NCI-H146 treated with DMSO at 0.1 percent for 48 hours (cell line): ENCODE results near the gene C1orf232.

Source experiments
- DNase-seq: peaks from one replicate; lab custom pipeline; 2025; ENCODE audit not compliant: unreplicated experiment; lab: John Stamatoyannopoulos, UW

C1orf232 gene

DNA sequence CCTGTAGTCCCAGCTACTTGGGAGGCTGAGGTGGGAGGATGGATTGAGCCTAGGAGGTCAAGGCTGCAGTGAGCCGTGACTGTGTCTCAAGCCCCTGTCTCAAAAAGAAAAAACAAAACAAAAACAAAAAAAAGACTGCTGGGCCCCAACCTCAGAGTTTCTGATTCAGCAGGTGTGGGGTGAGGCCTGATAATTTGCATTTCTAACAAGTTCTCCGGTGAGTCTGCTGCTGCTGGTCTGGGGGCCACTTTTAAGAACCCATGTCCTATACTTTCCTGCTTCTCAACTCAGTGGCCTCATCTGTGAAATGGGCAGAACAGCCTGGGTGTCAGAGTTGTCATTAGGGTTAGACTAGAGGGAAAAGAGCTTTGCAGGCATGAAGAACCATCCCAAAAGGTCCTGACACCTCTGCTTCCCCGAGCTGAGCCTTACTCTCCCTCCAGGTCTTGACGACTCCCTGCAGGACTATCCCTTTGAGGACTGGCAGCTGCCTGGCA, 11.3 kb upstream of the C1orf232 start:
- DNase-seq, result no peak

DNA sequence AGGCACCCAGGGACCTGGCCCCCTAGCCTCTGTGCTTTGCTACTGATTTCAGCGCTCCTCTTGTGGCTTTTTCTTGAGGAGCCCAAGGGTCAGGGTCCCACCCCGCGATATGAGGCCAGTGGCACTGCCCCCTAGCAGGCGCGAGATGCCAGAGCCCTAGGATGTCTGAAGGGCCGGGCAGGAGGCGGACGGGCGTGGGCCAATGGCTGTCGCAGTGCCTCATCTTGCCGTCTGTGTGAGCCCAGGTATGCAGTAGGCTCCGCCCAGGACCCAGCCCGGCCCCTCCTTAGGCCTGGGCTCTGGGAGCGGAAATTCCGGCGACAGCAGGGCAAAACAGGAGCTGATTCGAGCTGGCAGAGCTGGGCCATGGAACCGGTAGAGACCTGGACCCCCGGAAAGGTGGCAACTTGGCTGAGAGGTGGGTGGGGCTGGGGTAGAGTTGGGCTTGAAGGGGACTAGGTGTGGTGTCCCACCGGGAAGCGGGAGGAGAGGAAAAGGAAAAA, 8.5 kb upstream of the C1orf232 start, which contains the start of gene CNKSR1:
Gene CNKSR1, plus strand, starts transcription at position 310 of the 503 bp plus-strand sequence. Its CDS starts 57 bp downstream, at position 367.
- peak; percentile 38 for DNase-seq

GRCh38 chr1:26175346-26175745, 6.6 kb upstream of the C1orf232 start:
- no peak for DNase-seq

DNA sequence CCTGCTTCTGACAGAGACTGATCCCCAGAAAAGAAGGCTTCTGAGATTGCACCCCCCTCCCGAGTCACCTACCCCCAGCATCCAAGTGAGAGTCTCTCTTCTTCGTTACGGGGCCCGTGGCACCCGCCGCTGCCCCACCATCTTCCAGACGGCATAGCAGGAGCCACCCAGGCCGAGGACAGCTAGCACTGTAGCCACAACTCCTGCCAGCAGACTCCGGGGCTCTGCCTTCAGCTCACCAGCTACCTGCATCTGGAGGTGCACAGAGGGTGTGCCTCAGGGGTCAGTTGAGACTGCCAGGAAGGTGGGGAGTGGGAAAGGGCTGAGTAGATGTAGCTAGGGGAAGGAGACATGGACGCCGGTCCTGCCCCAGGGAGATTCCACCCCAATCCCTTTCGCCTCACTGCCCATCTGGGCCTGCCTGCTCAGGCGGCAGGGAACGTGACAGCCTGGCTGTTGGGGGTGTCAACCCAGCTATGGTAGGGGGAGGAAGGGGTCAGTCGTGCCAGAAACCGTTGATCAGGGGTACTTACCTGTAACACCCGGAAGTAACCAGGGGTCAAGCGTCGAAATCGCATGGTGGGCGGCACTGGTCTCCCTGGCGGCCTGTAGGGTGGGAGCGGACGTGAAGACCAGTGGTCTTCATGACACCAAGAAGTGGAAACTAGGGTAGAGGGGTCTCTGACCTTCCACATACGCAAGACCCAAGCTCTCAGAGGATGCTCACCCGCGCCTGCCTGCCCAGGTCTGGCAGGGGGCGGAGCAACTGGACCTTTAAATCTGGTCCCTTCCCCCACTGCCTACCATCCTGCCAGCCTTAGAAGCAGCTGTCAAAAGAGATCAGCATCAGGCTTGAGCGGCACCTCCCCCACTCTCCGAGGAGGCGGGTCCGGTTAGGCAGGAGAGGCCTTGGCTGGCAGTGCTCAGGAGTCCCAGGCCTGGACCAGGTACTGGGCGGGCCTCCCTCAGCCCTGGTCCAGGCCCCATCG, 2.6 kb upstream of the C1orf232 start, which contains the start of gene ZNF593OS:
Gene ZNF593OS, minus strand, starts transcription at position 749 of the 989 bp plus-strand sequence. Its CDS starts 171 bp downstream, at position 578.
- DNase-seq, result no peak

- DNase-seq, result no peak
Measured at GRCh38 chr1:26170472-26170821, 1.7 kb upstream of the C1orf232 start.

DNA sequence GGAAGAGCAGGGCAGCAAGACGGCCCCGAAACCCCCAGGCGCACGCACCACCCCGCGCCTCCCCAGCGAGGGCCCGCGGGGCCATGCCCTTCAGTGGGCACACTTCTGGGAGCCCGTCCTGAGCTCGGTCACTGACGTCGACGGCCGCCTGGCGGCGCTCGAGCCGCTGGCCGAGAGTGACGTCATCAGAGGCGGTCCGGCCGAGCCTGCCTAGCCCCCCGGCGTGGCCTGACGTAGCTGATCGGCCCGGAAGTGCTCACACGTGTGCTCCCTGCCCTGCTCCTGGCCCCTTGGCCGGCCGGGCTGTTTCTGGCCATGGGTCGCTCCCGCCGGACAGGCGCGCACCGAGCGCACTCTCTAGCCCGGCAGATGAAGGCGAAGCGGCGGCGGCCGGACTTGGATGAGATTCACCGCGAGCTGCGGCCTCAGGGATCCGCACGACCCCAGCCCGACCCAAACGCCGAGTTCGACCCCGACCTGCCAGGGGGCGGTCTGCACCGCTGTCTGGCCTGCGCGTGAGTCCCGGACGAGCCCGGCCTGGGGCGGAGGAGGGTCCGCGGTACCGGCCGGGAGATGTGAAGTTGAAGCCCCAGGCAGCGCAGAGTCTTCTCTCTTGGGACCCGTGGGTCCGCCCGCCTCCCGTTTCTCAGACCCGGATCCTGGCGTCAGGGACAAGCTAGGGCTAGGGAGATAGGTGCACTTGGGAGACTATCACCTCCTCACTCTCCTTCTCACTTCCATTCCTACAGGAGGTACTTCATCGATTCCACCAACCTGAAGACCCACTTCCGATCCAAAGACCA, 1.1 kb upstream of the C1orf232 start, which contains the start of gene ZNF593:
Gene ZNF593, plus strand, starts transcription at position 240 of the 803 bp plus-strand sequence. Its CDS starts 76 bp downstream, at position 316.
- DNase-seq, result peak; percentile 57

GRCh38 chr1:26169198-26169554, 413 bp upstream of the C1orf232 start:
- DNase-seq, result no peak

GRCh38 chr1:26166719-26167281, 2.0 kb downstream of the C1orf232 start:
- DNase-seq, result no peak

DNA sequence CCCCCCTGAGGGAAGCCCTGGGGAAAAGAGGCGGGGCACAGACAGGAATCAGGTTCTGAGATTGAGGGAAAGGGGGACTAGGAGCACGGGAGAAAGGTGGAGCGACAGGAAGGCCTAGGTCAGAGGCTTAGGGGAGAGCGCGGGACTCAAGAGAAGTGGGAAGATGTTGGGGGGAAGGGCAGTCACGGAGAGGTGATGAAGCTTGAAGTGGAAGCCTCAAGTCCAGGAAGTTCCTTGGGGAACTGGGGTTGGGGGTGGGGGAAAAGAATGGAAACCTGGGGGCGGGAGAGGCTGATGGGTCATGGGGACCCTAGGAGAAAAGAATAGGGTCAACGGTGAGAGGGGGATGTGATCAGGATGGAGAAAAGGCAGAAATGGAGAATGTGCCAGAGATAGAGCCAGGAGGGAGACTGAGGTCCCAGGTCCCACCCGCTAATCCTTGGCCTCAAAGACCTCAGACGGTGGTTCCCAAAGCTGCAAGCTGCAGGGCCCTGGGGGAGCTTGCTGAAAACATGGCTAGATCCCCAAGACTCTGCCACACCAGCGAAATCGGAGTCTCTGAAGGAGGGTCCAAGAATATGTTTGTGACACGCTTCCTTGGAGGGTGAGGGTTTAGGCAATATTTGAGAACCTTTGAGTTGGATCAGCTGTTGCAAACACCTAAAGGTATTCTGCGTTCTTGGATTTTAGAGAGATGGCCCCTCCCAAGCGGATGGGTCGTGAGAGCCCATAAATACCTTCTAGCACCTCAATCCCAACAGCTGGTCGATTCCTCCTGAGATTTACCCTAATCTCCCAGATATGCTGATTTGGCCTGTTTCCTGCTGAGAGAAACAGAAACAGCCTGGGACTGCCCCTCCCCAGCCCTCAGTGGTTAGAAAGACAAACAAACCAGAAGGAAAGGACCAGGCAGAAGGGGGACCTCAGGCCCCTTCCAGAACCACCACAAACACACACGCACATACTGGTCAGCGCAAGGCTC, 3.6 kb downstream of the C1orf232 start:
- no peak for DNase-seq

DNA sequence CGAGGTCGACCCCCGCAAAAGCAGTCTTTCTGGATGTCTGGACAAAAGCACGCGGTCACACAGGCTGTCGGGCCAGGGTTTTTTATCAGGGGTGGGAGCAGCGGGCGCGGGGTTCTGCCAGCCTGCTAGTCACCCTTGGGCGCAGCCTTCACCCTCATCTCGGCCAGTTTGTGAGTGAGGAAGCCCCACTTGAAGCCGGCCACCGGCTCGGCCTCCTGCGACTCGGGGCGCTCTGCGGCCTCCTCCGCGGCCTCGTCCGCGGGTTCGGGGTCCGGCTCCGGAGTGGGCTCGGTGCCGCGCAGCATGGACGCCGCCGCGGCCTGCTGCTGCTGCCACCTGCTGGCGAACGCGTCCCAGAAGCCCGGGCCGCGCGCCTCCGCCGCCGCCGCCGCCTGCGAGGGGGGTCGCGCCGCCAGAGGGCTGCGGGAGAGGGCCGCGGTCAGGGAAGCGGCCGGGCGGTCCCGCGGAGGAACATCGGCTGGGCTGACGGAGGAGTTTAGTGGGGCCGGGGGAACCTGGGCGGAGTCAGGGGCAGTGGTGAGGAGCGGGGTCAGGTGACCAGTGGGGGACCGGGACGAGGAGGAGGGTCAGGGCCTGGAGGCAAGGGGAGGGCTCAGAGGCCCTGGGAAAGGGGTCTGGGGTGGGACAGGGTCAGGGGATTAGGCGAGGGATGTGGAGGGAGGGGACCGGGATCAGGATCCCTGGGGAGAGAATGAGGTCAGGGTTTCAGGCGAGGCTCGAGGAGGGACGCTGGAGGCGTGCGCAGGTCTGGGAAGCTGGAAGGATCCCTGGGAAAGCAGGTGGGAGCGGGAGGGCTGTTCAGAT, 4.5 kb downstream of the C1orf232 start:
- DNase-seq, result no peak

- no peak for DNase-seq
Measured at GRCh38 chr1:26163684-26164035, 5.1 kb downstream of the C1orf232 start.

GRCh38 chr1:26162220-26162709, 6.5 kb downstream of the C1orf232 start:
- DNase-seq, result no peak

GRCh38 chr1:26161415-26162219, 7.1 kb downstream of the C1orf232 start:
- DNase-seq, result no peak

GRCh38 chr1:26160527-26161414, 8.0 kb downstream of the C1orf232 start:
- DNase-seq, result no peak

GRCh38 chr1:26159743-26160039, 9.1 kb downstream of the C1orf232 start:
- no peak for DNase-seq

GRCh38 chr1:26158908-26159742, 9.6 kb downstream of the C1orf232 start, which contains the start of gene FAM110D:
Gene FAM110D (plus strand): TSS chr1:26159079. CDS start chr1:26161292, 2,213 bp downstream.
- DNase-seq, result no peak
